GM12872 (cell line): ENCODE data around the gene SMTN.

Experiments
- TF ChIP-seq, protein P1 (sequence below): IDR thresholded peaks from 3 replicates; pipeline ENCODE4 v1.5.1; 2011; ENCODE audit warnings: low read depth, mild to moderate bottlenecking, low read length, moderate library complexity; ENCODE audit not compliant: insufficient read depth

The SMTN gene

DNA sequence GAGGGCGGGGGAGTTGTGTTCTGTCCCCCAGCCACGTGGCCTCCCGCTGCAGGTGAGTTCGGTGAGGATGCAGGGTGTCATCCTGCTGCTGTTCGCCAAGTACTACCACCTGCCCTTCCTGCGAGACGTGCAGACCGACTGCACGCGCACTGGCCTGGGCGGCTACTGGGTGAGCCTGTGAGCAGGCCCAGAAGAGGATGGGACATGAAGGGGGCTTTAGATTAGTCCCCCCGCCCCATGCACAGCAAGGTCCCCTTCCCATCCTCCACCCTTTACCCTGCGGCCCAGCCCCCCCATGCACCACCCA lies 45.7 kb downstream of the SMTN start:
- TF ChIP-seq, protein P1, sequence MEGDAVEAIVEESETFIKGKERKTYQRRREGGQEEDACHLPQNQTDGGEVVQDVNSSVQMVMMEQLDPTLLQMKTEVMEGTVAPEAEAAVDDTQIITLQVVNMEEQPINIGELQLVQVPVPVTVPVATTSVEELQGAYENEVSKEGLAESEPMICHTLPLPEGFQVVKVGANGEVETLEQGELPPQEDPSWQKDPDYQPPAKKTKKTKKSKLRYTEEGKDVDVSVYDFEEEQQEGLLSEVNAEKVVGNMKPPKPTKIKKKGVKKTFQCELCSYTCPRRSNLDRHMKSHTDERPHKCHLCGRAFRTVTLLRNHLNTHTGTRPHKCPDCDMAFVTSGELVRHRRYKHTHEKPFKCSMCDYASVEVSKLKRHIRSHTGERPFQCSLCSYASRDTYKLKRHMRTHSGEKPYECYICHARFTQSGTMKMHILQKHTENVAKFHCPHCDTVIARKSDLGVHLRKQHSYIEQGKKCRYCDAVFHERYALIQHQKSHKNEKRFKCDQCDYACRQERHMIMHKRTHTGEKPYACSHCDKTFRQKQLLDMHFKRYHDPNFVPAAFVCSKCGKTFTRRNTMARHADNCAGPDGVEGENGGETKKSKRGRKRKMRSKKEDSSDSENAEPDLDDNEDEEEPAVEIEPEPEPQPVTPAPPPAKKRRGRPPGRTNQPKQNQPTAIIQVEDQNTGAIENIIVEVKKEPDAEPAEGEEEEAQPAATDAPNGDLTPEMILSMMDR, result no peak

DNA sequence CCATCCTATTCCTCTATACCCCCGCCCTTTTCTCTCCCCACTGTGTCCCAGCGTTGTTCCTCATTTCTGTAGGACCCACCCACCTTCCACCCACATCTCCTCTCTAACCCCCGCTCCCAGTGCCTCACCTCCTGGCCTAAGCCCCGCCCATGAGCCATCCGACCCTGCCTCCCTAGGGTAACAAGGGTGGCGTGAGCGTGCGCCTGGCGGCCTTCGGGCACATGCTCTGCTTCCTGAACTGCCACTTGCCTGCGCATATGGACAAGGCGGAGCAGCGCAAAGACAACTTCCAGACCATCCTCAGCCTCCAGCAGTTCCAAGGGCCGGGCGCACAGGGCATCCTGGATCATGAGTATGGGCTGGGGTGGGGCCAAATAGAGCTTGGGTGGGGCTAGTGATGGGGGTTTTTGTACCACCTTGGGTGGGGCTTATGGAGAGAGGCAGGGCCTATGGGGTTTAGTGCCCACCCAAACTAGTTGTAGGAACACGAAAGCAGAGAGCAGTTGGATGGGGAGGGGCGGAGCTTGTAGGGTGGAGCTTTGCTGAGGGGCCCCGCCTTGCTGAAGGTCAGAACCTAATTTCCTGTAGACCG lies 46.2 kb downstream of the SMTN start:
- TF ChIP-seq, protein P1, result no peak

DNA sequence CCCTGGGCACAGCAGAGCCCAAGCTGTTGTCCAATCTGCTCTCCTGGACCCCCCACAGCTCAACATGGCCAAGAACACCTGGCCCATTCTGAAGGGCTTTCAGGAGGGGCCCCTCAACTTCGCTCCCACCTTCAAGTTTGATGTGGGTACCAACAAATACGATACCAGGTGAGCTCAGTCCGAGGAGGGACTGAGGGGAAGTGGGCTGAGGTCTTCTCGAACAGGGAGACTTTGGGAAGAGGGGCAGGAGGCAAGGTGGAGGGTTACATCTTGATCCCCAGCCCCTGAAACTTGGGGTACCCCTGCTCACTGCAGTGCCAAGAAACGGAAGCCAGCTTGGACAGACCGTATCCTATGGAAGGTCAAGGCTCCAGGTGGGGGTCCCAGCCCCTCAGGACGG lies 47.0 kb downstream of the SMTN start:
- TF ChIP-seq, protein P1, result no peak

DNA sequence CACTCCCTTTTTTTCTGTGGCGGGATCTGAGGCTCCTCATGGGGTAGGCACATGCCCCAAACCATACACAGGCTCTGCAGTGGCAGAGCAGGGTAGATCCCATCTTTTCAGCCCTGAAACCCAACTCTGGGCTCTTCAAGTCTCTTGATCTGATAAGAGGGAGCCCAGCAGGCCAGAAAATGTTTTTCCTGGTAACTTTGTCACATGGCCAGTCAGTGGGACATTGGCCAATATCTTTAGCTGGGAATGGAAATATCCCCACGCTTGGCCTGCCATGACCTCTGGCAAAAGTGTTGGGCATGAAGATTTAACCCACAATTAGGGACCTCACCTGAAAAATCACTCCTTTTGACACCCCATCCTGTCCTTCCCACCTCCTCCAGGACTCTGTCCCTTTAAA lies 49.8 kb downstream of the SMTN start:
- TF ChIP-seq, protein P1, result no peak

DNA sequence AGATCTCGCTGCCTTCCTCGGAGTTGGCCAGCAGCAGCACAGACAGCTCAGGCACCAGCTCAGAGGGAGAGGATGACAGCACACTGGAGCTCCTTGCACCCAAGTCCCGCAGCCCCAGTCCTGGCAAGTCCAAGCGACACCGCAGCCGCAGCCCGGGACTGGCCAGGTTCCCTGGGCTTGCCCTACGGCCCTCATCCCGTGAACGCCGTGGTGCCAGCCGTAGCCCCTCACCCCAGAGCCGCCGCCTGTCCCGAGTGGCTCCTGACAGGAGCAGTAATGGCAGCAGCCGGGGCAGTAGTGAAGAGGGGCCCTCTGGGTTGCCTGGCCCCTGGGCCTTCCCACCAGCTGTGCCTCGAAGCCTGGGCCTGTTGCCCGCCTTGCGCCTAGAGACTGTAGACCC lies 52.8 kb downstream of the SMTN start:
- TF ChIP-seq, protein P1, result no peak

DNA sequence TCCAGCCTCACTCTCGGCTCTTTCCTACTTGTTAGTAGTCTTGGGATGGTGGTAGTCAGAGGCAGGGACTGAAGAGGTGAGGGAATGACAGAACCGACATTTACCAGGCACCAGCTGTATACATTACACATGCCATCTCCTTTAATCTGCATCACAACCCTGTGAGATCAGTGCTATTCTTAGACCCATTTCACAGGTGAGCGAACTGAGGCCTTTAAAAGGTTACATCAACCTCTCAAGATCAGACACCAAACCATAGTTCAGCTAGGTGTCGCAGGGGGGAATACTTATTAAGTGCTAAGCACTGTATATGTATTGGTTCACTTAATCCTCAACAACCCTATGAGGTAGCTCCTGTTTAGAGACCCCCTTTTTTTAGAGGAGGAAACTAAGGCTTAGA lies 53.6 kb downstream of the SMTN start:
- TF ChIP-seq, protein P1, result no peak

DNA sequence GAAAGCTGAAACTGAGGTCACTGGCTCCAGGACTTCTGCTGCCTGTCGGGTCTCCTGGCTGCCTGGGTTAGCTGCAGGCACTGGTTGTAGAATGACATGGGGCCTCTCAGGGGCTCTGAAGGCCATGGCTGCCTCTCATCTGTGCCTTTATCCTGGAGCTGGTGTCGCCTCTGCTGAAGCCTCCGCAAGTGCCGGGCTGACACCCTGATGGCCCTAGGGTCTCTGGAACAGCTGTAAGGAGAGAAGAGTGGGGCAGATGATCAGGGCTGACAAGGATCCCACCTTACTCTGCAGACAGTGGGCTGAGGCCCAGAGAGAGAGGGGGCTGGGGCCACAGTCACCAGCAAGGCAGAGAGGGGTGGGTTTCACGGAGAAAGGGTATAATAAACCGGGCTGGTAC lies 54.6 kb downstream of the SMTN start:
- TF ChIP-seq, protein P1, result no peak

DNA sequence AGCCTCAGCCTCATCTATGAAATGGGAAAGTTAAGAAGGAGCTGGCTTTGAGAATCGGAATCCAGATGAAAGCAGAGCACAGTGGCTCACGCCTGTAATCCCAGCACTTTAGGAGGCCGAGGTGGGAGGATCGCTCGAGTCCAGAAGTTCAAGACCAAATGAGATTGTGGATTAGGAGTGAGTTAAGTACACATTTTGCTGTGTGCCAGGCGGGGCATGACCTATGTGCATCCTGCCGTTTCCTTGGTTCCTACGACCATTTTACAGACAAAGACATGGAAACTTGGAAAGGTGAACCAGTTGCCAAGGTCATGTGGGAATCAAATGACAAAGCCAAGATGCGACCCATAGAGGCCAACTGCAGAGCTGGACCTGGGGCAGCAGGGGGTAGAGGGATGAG lies 55.0 kb downstream of the SMTN start:
- TF ChIP-seq, protein P1, result no peak
